RWPE1 (cell line): Measurements from ENCODE around the gene SPG21.

Experiments used
- CTCF ChIA-PET: fragments of 350-600 bp; sonication (Branson Sonifier 250); formaldehyde crosslinking; extraction: SDS; loops from one replicate; lab custom pipeline; 2021; lab: Yijun Ruan, JAX
- POLR2A ChIA-PET: fragments of 400-600 bp; formaldehyde crosslinking; extraction: SDS; loops from one replicate; lab custom pipeline; 2020; ENCODE audit warnings: antibody characterized with exemption; ENCODE audit not compliant: low non-redundant PET; lab: Yijun Ruan, JAX
- DNase-seq: peaks from one replicate; pipeline ENCODE4 v3.0.0; 2012; ENCODE audit warnings: low spot score
- H3K27ac ChIP-seq: fragments of 450-650 bp; 2 replicates; pipeline ENCODE4 v1.5.1; 2017
- CTCF ChIP-seq: fragments of 450-650 bp; conservative IDR thresholded peaks from 2 replicates; pipeline ENCODE4 v1.5.1; 2017; ENCODE audit warnings: low read depth, mild to moderate bottlenecking

Gene SPG21

GRCh38 chr15:64949383-64950186, 40.1 kb downstream of the SPG21 start:
- ChIA-PET POLR2A (no interaction called here), CTCF (no interaction called here)
- DNase-seq = no peak
- no peak for TF ChIP-seq CTCF
- H3K27ac ChIP-seq = no peak overlapping the region

- ChIA-PET CTCF (no interaction called here), POLR2A (no interaction called here)
- no peak overlapping the region for H3K27ac ChIP-seq
- no peak for DNase-seq
- TF ChIP-seq CTCF = no peak
Observed at GRCh38 chr15:64948916-64949315, 40.8 kb downstream of the SPG21 start.

- H3K27ac ChIP-seq = no peak overlapping the region
- ChIA-PET POLR2A (no interaction called here), CTCF (no interaction called here)
- DNase-seq = no peak
- no peak for TF ChIP-seq CTCF
Observed at GRCh38 chr15:64947211-64947610, 42.5 kb downstream of the SPG21 start.

GRCh38 chr15:64944961-64945360, 44.8 kb downstream of the SPG21 start:
- ChIA-PET CTCF (no interaction called here), POLR2A (no interaction called here)
- TF ChIP-seq CTCF = no peak
- no peak for DNase-seq
- no peak overlapping the region for H3K27ac ChIP-seq

- H3K27ac ChIP-seq = no peak overlapping the region
- TF ChIP-seq CTCF = no peak
- ChIA-PET CTCF (no interaction called here), POLR2A (interaction anchor here (0.7 kb wide), 1 partner anchor 110 kb away, joined by 4 read pairs; no protein-coding TSS in a partner anchor)
- DNase-seq = no peak
Observed at GRCh38 chr15:64943512-64944225, 46.0 kb downstream of the SPG21 start.

GRCh38 chr15:64942356-64942755, 47.4 kb downstream of the SPG21 start:
- no peak overlapping the region for H3K27ac ChIP-seq
- ChIA-PET POLR2A (no interaction called here), CTCF (interaction anchor here (0.7 kb wide), 1 partner anchor 159 kb away, joined by 8 read pairs; no protein-coding TSS in a partner anchor)
- no peak for DNase-seq
- TF ChIP-seq CTCF = no peak
